Measurements from ENCODE around the gene CNBD2.

DNA sequence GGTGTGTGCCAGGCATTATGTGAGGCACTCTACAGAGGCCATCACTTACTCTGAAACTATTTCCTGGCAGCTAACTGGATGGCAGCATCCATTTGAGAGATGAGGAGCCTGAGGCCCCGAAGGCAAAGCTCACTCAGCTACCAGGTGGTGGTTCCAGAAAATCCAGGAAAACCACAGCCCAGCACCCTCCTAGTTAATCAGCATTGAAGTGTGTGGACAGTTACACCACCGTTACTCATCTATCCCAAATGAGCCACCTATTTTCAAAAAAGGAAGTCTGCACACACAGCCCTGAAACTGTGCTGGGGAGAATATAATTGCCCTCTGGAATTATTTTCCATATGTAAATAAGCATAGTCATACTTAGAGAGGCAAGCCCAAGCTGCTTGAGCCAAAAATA is 67.4 kb downstream of the CNBD2 start:
- TF ChIP-seq, protein P1, sequence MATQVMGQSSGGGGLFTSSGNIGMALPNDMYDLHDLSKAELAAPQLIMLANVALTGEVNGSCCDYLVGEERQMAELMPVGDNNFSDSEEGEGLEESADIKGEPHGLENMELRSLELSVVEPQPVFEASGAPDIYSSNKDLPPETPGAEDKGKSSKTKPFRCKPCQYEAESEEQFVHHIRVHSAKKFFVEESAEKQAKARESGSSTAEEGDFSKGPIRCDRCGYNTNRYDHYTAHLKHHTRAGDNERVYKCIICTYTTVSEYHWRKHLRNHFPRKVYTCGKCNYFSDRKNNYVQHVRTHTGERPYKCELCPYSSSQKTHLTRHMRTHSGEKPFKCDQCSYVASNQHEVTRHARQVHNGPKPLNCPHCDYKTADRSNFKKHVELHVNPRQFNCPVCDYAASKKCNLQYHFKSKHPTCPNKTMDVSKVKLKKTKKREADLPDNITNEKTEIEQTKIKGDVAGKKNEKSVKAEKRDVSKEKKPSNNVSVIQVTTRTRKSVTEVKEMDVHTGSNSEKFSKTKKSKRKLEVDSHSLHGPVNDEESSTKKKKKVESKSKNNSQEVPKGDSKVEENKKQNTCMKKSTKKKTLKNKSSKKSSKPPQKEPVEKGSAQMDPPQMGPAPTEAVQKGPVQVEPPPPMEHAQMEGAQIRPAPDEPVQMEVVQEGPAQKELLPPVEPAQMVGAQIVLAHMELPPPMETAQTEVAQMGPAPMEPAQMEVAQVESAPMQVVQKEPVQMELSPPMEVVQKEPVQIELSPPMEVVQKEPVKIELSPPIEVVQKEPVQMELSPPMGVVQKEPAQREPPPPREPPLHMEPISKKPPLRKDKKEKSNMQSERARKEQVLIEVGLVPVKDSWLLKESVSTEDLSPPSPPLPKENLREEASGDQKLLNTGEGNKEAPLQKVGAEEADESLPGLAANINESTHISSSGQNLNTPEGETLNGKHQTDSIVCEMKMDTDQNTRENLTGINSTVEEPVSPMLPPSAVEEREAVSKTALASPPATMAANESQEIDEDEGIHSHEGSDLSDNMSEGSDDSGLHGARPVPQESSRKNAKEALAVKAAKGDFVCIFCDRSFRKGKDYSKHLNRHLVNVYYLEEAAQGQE (IDR thresholded peaks at IDR 0.05; ENCODE audit: insufficient read depth in 1 of 2, low read depth in 2 of 2, low read length in 2 of 2) = no peak
- TF ChIP-seq POLR2AphosphoS5 (IDR thresholded peaks at IDR 0.05; ENCODE audit: low read depth, low read length) (no peak), TAF1 (IDR thresholded peaks at IDR 0.05; ENCODE audit: borderline replicate concordance, insufficient read depth, low read length) (no peak)

All from PFSK-1 (cell line).